HepG2 (cell line): ENCODE measurements around the gene CTU2. TPM values are rescaled to one million over a fixed set of nuclear protein-coding genes. Genes with fewer than 3 reads are reported as not detected.

Experiments used
- AFF4 ChIP-seq: sonication (generic); formaldehyde crosslinking; IDR thresholded peaks from 2 replicates; pipeline ENCODE4 v1.4.0; 2020; ENCODE audit warnings: missing genetic modification reagents
- AGO2 ChIP-seq: fragments of 200-400 bp; formaldehyde crosslinking; optimal IDR thresholded peaks from 2 replicates; pipeline ENCODE3; 2017; ENCODE audit warnings: mild to moderate bottlenecking, low read depth, low read length, moderate library complexity
- ARHGAP35 ChIP-seq: sonication (generic); formaldehyde crosslinking; IDR thresholded peaks from 2 replicates; pipeline ENCODE4 v1.9.0; 2022; ENCODE audit warnings: mild to moderate bottlenecking, inconsistent platforms, moderate library complexity, missing genetic modification reagents, borderline replicate concordance
- FOXK1 ChIP-seq: sonication (generic); formaldehyde crosslinking; IDR thresholded peaks from 2 replicates; pipeline ENCODE4 v1.4.0; 2020; ENCODE audit warnings: low read depth, missing genetic modification reagents, borderline replicate concordance
- FOXK2 ChIP-seq: fragments of 450-650 bp; IDR thresholded peaks from 2 replicates; pipeline ENCODE4 v1.6.1; 2016
- GATA4 ChIP-seq: sonication (generic); IDR thresholded peaks from 2 replicates; pipeline ENCODE4 v1.6.1; 2016; ENCODE audit warnings: antibody characterized with exemption, low read depth, borderline replicate concordance
- ISX ChIP-seq: sonication (generic); formaldehyde crosslinking; conservative IDR thresholded peaks from 2 replicates; pipeline ENCODE4 v1.5.0; 2020; ENCODE audit warnings: missing genetic modification reagents
- KAT8 ChIP-seq: IDR thresholded peaks from 2 replicates; pipeline ENCODE4 v1.6.1; 2016; ENCODE audit warnings: missing genetic modification reagents, missing compliant biosample characterization
- KLF12 ChIP-seq: sonication (generic); formaldehyde crosslinking; IDR thresholded peaks from 2 replicates; pipeline ENCODE4 v1.4.0; 2020; ENCODE audit warnings: missing genetic modification reagents, borderline replicate concordance
- MIER2 ChIP-seq: IDR thresholded peaks from 2 replicates; pipeline ENCODE4 v1.6.1; 2016; ENCODE audit warnings: missing biosample characterization, missing genetic modification reagents
- PCBP1 ChIP-seq: fragments of 200-400 bp; formaldehyde crosslinking; IDR thresholded peaks from 2 replicates; pipeline ENCODE4 v1.6.1; 2017; ENCODE audit warnings: mild to moderate bottlenecking, low read depth, low read length, borderline replicate concordance
- POLR2A ChIP-seq, 2 experiments: IDR thresholded peaks; 2 replicates each; pipeline ENCODE4 v1.6.1; 2011; ENCODE audit warnings: low read depth in 2 of 2, low read length in 2 of 2, mild to moderate bottlenecking in 1 of 2, moderate library complexity in 1 of 2; ENCODE audit not compliant: insufficient read depth in 1 of 2
- PRMT3 ChIP-seq: sonication (generic); formaldehyde crosslinking; IDR thresholded peaks from 2 replicates; pipeline ENCODE4 v1.8.1; 2022; ENCODE audit warnings: low read depth, mild to moderate bottlenecking, moderate library complexity, missing genetic modification reagents, borderline replicate concordance
- SRSF1 ChIP-seq: fragments of 200-400 bp; formaldehyde crosslinking; optimal IDR thresholded peaks from 2 replicates; pipeline ENCODE3; 2017; ENCODE audit warnings: mild to moderate bottlenecking, low read depth, low read length, moderate library complexity
- THAP9 ChIP-seq: sonication (generic); formaldehyde crosslinking; IDR thresholded peaks from 2 replicates; pipeline ENCODE4; 2020; ENCODE audit warnings: missing genetic modification reagents, mild to moderate bottlenecking, borderline replicate concordance
- ZKSCAN8 ChIP-seq: IDR thresholded peaks from 2 replicates; pipeline ENCODE4 v1.6.1; 2016; ENCODE audit warnings: borderline replicate concordance, missing genetic modification reagents, missing compliant biosample characterization
- ZNF274 ChIP-seq: sonication (generic); formaldehyde crosslinking; IDR thresholded peaks from 2 replicates; pipeline ENCODE4 v1.5.1; 2020; ENCODE audit warnings: mild to moderate bottlenecking, missing genetic modification reagents
- ZNF644 ChIP-seq: IDR thresholded peaks from 2 replicates; pipeline ENCODE4 v1.6.1; 2016; ENCODE audit warnings: low read depth
- ZNF782 ChIP-seq: sonication (generic); formaldehyde crosslinking; IDR thresholded peaks from 2 replicates; pipeline ENCODE4 v1.4.0; 2020; ENCODE audit warnings: missing genetic modification reagents, mild to moderate bottlenecking, borderline replicate concordance
- polyA plus RNA-seq, 8 experiments: library from polyadenylated mRNA; depleted of rRNA in 3 of 8; stranded (reverse) in 7 of 8; unstranded in 1 of 8; fragments of >200 nt; fragmentation: Illumina TruSeq in 4 of 8; extraction: Trizol in 4 of 8; gene quantifications; 2 replicates each; pipeline versions ENCODE4 v1.2.1 to v1.2.3, GENCODE V29; 2011 to 2016; ENCODE audit warnings: low read depth in 4 of 8, missing spikeins in 1 of 8, mixed read lengths in 1 of 8; ENCODE audit not compliant: insufficient read depth in 1 of 8
- total RNA-seq, 5 experiments: library from RNA; depleted of rRNA; stranded (reverse); fragments of >200 nt; fragmentation: Illumina TruSeq; extraction: Trizol; gene quantifications; 2 replicates each; pipeline ENCODE4 v1.2.3, GENCODE V29; 2016; ENCODE audit warnings: low read depth in 1 of 5
- TF ChIP-seq, protein P1 (sequence below): sonication (generic); formaldehyde crosslinking; IDR thresholded peaks from 2 replicates; pipeline ENCODE4 v1.5.0; 2020; ENCODE audit warnings: mild to moderate bottlenecking, missing genetic modification reagents
- TF ChIP-seq, protein P2 (sequence below): sonication (generic); formaldehyde crosslinking; IDR thresholded peaks from 2 replicates; pipeline ENCODE4 v1.8.0; 2022; ENCODE audit warnings: missing genetic modification reagents, mild to moderate bottlenecking, borderline replicate concordance

Gene CTU2
- total and polyA plus RNA-seq, 2 of the 13 experiments (the other 11 are each of a cell fraction or from before 2014, with no cell fraction given): 13.3 to 21.9 TPM

GRCh38 chr16:88686439-88687253 lies 19.7 kb upstream of the CTU2 start, which contains the start of gene SNAI3 (continued):
- TF ChIP-seq AFF4 (0 out of 2 replicates have a peak, but pooled peaks have one; percentile 42), FOXK2 (no peak), PCBP1 (no peak), POLR2A (IDR thresholded peaks at IDR 0.05; ENCODE audit: insufficient read depth in 1 of 2, low read depth in 2 of 2, low read length in 2 of 2) (peak in 1 of 2 experiments; percentile 15; a peak in 2 of 4 replicates), ZNF644 (CRISPR knock-in tag) (no peak), FOXK1 (CRISPR knock-in tag) (no peak), ZNF274 (peak; percentile 84; the same call in 1 of the 2 replicates), ARHGAP35 (CRISPR knock-in tag) (peak; percentile 76), KAT8 (CRISPR knock-in tag) (no peak), MIER2 (CRISPR knock-in tag) (0 out of 2 replicates have a peak, but pooled peaks have one; percentile 20), ZKSCAN8 (CRISPR knock-in tag) (no peak), AGO2 (no peak), KLF12 (0 out of 2 replicates have a peak, but pooled peaks have one; percentile 60), ZNF782 (CRISPR knock-in tag) (peak; percentile 71), ISX (CRISPR knock-in tag) (no peak), THAP9 (CRISPR knock-in tag) (no peak; the same call in 1 of the 2 replicates), PRMT3 (CRISPR knock-in tag) (no peak), GATA4 (no peak), SRSF1 (no peak)
- TF ChIP-seq, protein P1, sequence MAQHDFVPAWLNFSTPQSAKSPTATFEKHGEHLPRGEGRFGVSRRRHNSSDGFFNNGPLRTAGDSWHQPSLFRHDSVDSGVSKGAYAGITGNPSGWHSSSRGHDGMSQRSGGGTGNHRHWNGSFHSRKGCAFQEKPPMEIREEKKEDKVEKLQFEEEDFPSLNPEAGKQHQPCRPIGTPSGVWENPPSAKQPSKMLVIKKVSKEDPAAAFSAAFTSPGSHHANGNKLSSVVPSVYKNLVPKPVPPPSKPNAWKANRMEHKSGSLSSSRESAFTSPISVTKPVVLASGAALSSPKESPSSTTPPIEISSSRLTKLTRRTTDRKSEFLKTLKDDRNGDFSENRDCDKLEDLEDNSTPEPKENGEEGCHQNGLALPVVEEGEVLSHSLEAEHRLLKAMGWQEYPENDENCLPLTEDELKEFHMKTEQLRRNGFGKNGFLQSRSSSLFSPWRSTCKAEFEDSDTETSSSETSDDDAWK (CRISPR knock-in tag): no peak
- TF ChIP-seq, protein P2, sequence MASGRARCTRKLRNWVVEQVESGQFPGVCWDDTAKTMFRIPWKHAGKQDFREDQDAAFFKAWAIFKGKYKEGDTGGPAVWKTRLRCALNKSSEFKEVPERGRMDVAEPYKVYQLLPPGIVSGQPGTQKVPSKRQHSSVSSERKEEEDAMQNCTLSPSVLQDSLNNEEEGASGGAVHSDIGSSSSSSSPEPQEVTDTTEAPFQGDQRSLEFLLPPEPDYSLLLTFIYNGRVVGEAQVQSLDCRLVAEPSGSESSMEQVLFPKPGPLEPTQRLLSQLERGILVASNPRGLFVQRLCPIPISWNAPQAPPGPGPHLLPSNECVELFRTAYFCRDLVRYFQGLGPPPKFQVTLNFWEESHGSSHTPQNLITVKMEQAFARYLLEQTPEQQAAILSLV (CRISPR knock-in tag): peak; percentile 91
